H9 (cell line): ENCODE data around the gene ULK4. TPM values are rescaled to one million over a fixed set of nuclear protein-coding genes. Genes with fewer than 3 reads are reported as not detected.

Experiments used
- DNase-seq: peaks from one replicate; pipeline ENCODE4 v3.0.0-alpha.2; 2017
- H2AFZ ChIP-seq: one replicate; pipeline ENCODE4 v1.6.1; 2013; ENCODE audit warnings: mild to moderate bottlenecking, low read length, control low read depth, moderate library complexity
- H2AK5ac ChIP-seq: 2 replicates; pipeline ENCODE4 v1.6.1; 2013; ENCODE audit warnings: low read length, control low read depth, mixed read lengths; ENCODE audit not compliant: insufficient read length
- H2BK120ac ChIP-seq: one replicate; pipeline ENCODE4 v1.6.1; 2013; ENCODE audit warnings: low read depth, mild to moderate bottlenecking, low read length, control low read depth, inconsistent platforms; ENCODE audit not compliant: poor library complexity, severe bottlenecking
- H2BK12ac ChIP-seq: 2 replicates; pipeline ENCODE4 v1.6.1; 2013; ENCODE audit warnings: low read length, control low read depth, mixed read lengths, low read depth; ENCODE audit not compliant: insufficient read length
- H2BK15ac ChIP-seq: 2 replicates; pipeline ENCODE4 v1.6.1; 2013; ENCODE audit warnings: low read depth, low read length, control low read depth
- H2BK20ac ChIP-seq: one replicate; pipeline ENCODE4 v1.6.1; 2013; ENCODE audit warnings: low read depth, mild to moderate bottlenecking, low read length, control low read depth, inconsistent platforms; ENCODE audit not compliant: poor library complexity, severe bottlenecking
- H2BK5ac ChIP-seq: 2 replicates; pipeline ENCODE4 v1.6.1; 2013; ENCODE audit warnings: low read length, control low read depth, mixed read lengths; ENCODE audit not compliant: insufficient read length
- H3K14ac ChIP-seq: 2 replicates; pipeline ENCODE4 v1.6.1; 2013; ENCODE audit warnings: low read length, control low read depth; ENCODE audit not compliant: insufficient read depth
- H3K18ac ChIP-seq: 2 replicates; pipeline ENCODE4 v1.6.1; 2013; ENCODE audit warnings: low read depth, mild to moderate bottlenecking, mixed read lengths, low read length, control low read depth; ENCODE audit not compliant: insufficient read length
- H3K23ac ChIP-seq: 2 replicates; pipeline ENCODE4 v1.6.1; 2013; ENCODE audit warnings: low read length, control low read depth, mixed read lengths, low read depth; ENCODE audit not compliant: insufficient read length
- H3K23me2 ChIP-seq: 2 replicates; pipeline ENCODE4 v1.6.1; 2013; ENCODE audit warnings: low read depth, mild to moderate bottlenecking, mixed read lengths, low read length, control low read depth; ENCODE audit not compliant: insufficient read length, poor library complexity, severe bottlenecking
- H3K27ac ChIP-seq: 2 replicates; pipeline ENCODE4 v1.5.1; 2013; ENCODE audit warnings: low read length, control low read depth, mixed read lengths, low read depth; ENCODE audit not compliant: insufficient read length
- H3K27me3 ChIP-seq: 2 replicates; pipeline ENCODE4 v1.6.1; 2013; ENCODE audit warnings: low read length, control low read depth, inconsistent platforms; ENCODE audit not compliant: insufficient read depth
- H3K4ac ChIP-seq: 2 replicates; pipeline ENCODE4 v1.6.1; 2013; ENCODE audit warnings: low read depth, mild to moderate bottlenecking, control low read depth, inconsistent platforms, low read length, moderate library complexity
- H3K4me1 ChIP-seq: 2 replicates; pipeline ENCODE4 v1.6.1; 2013; ENCODE audit warnings: low read length, control low read depth, inconsistent platforms; ENCODE audit not compliant: insufficient read depth
- H3K4me2 ChIP-seq: 2 replicates; pipeline ENCODE4 v1.6.1; 2013; ENCODE audit warnings: low read length, control low read depth, mixed read lengths; ENCODE audit not compliant: insufficient read length, insufficient read depth
- H3K56ac ChIP-seq: 2 replicates; pipeline ENCODE4 v1.6.1; 2013; ENCODE audit warnings: low read depth, mild to moderate bottlenecking, mixed read lengths, low read length, control low read depth; ENCODE audit not compliant: insufficient read length
- H3K79me1 ChIP-seq: 2 replicates; pipeline ENCODE4 v1.6.1; 2013; ENCODE audit warnings: low read depth, mild to moderate bottlenecking, moderate library complexity, low read length, control low read depth, inconsistent platforms; ENCODE audit not compliant: insufficient read depth, poor library complexity, severe bottlenecking
- H3K79me2 ChIP-seq: 2 replicates; pipeline ENCODE4 v1.6.1; 2013; ENCODE audit warnings: low read length, control low read depth, inconsistent platforms; ENCODE audit not compliant: insufficient read depth
- H3K9ac ChIP-seq: 2 replicates; pipeline ENCODE4 v1.6.1; 2013; ENCODE audit warnings: low read length, control low read depth, mixed read lengths; ENCODE audit not compliant: insufficient read length; ENCODE audit errors: extremely low read depth
- H3K9me3 ChIP-seq: one replicate; pipeline ENCODE4 v1.6.1; 2013; ENCODE audit warnings: low read depth, low read length, inconsistent platforms; ENCODE audit not compliant: control insufficient read depth
- H3T11ph ChIP-seq: one replicate; pipeline ENCODE4 v1.6.1; 2013; ENCODE audit warnings: mild to moderate bottlenecking, low read length, control low read depth, inconsistent platforms
- H4K20me1 ChIP-seq: one replicate; pipeline ENCODE4 v1.6.1; 2013; ENCODE audit not compliant: control insufficient read depth, insufficient read length, insufficient read depth
- H4K5ac ChIP-seq: 2 replicates; pipeline ENCODE4 v1.6.1; 2013; ENCODE audit warnings: low read depth, mild to moderate bottlenecking, mixed read lengths, low read length, control low read depth; ENCODE audit not compliant: insufficient read length
- H4K8ac ChIP-seq: replicated peaks from 2 replicates; pipeline ENCODE4 v1.6.1; 2013; ENCODE audit warnings: low read length, control low read depth, mixed read lengths, low read depth; ENCODE audit not compliant: insufficient read length
- H4K91ac ChIP-seq: 2 replicates; pipeline ENCODE4 v1.6.1; 2013; ENCODE audit warnings: low read depth, mild to moderate bottlenecking, moderate library complexity, mixed read lengths, low read length, control low read depth; ENCODE audit not compliant: insufficient read length
- H3K27ac Mint-ChIP-seq, 3 experiments: 2 replicates in 2 of 3; 3 replicates in 1 of 3; pipeline ENCODE4 v1.8.0; 2020 to 2021; ENCODE audit warnings: mixed read lengths in 3 of 3, mild to moderate bottlenecking in 1 of 3, moderate library complexity in 1 of 3
- H3K27me3 Mint-ChIP-seq: 2 replicates; pipeline ENCODE4 v1.8.0; 2021; ENCODE audit warnings: low read depth, mild to moderate bottlenecking, moderate library complexity, mixed read lengths
- H3K36me3 Mint-ChIP-seq, 3 experiments: 2 replicates in 2 of 3; 3 replicates in 1 of 3; pipeline ENCODE4 v1.8.0; 2020 to 2021; ENCODE audit warnings: low read depth in 3 of 3, mixed read lengths in 3 of 3; ENCODE audit not compliant: insufficient read depth in 1 of 3
- H3K4me1 Mint-ChIP-seq, 2 experiments: 2 replicates each; pipeline ENCODE4 v1.8.0; 2020; ENCODE audit warnings: mixed read lengths in 2 of 2
- H3K4me3 Mint-ChIP-seq, 2 experiments: 2 replicates in 1 of 2; 3 replicates in 1 of 2; pipeline ENCODE4 v1.8.0; 2020 to 2021; ENCODE audit warnings: mild to moderate bottlenecking in 2 of 2, mixed read lengths in 2 of 2, moderate library complexity in 1 of 2
- H3K9me3 Mint-ChIP-seq, 2 experiments: 2 replicates in 1 of 2; 3 replicates in 1 of 2; pipeline ENCODE4 v1.8.0; 2020; ENCODE audit warnings: mild to moderate bottlenecking in 2 of 2, mixed read lengths in 2 of 2, moderate library complexity in 1 of 2
- CTCF ChIP-seq: fragments of 200-600 bp; sonication (generic); conservative IDR thresholded peaks from 3 replicates; pipeline ENCODE4 v1.8.0; 2021; ENCODE audit warnings: antibody characterized with exemption, mild to moderate bottlenecking
- WGBS: extraction: QIAGEN DNeasy Blood & Tissue Kit; methylation state at CpG from one replicate; pipeline ENCODE4 v1.1.7; 2013; ENCODE audit warnings: missing lambda C conversion rate, low lambda C conversion rate, mixed read lengths; ENCODE audit not compliant: insufficient read length; ENCODE audit errors: extremely low coverage; 5-methylcytosine and 5-hydroxymethylcytosine counted together
- total RNA-seq: library from RNA; stranded (reverse); gene quantifications from 2 replicates; pipeline ENCODE4 v1.2.1, GENCODE V29; 2021

Gene ULK4
- total RNA-seq, 1 experiment from 2014 or later: 12.9 TPM

- peak overlapping the region; percentile 42 for H3K14ac ChIP-seq
- H3K4ac ChIP-seq: no peak overlapping the region
- H2AK5ac ChIP-seq: no peak overlapping the region
- Mint-ChIP-seq H3K27me3 (peaks cover 5% of the 10 kb centered on the region), H3K36me3 (no peaks in the 10 kb centered on the region), H3K4me3 (peak overlapping the region; percentile 99 to 100), H3K27ac (peak overlapping the region; percentile 78 to 99 (median 96); a peak in 6 of 7 replicates), H3K4me1 (peaks cover 6 to 18% of the 10 kb centered on the region in 2 experiments), H3K9me3 (no peaks in the 10 kb centered on the region; a peak in 1 of 5 replicates)
- H3T11ph ChIP-seq: no peak overlapping the region
- H2BK12ac ChIP-seq: no peak overlapping the region
- no peak overlapping the region for H4K91ac ChIP-seq
- no peak overlapping the region for H4K8ac ChIP-seq
- no peak overlapping the region for H2BK20ac ChIP-seq
- peak overlapping the region; percentile 53 for H3K9ac ChIP-seq
- no peaks in the 10 kb centered on the region for H3K4me1 ChIP-seq
- peaks cover 3% of the 10 kb centered on the region; the same call in 1 of the 2 replicates for H3K79me2 ChIP-seq
- H2BK15ac ChIP-seq: no peak overlapping the region
- no peak overlapping the region for H2BK120ac ChIP-seq
- H3K56ac ChIP-seq: no peak overlapping the region
- no peaks in the 10 kb centered on the region for H4K20me1 ChIP-seq
- H3K18ac ChIP-seq: peak overlapping the region; percentile 56
- no CpG with 5 or more reads among the region's 45 CpGs for WGBS
- H3K79me1 ChIP-seq: no peaks in the 10 kb centered on the region
- no peak overlapping the region for H3K23ac ChIP-seq
- no peak overlapping the region for H3K27ac ChIP-seq
- no peak overlapping the region for H2BK5ac ChIP-seq
- DNase-seq: peak; percentile 70
- no peak for TF ChIP-seq CTCF
- H3K9me3 ChIP-seq: no peaks in the 10 kb centered on the region
- no peaks in the 10 kb centered on the region for H3K27me3 ChIP-seq
- H3K23me2 ChIP-seq: no peaks in the 10 kb centered on the region
- peak overlapping the region; percentile 62 for H3K4me2 ChIP-seq
- no peak overlapping the region for H4K5ac ChIP-seq
- H2AFZ ChIP-seq: no peak overlapping the region
These were observed 815 bp downstream of the ULK4 start for GRCh38 chr3:41960826-41961750.
